Naive B cell (primary cell): ENCODE data around the gene CCDC88A. TPM values are rescaled to one million over a fixed set of nuclear protein-coding genes. Genes with fewer than 3 reads are reported as not detected.
A peak's percentile ranks its signal among the peaks of the same experiment; 100 is the strongest.
"Not testable (repeated sequence)": the region's sequence is repeated elsewhere in the genome, so short reads cannot be mapped to it uniquely, and the experiment has no call there.

Experiments used
- ATAC-seq, 2 donors: fragments of 150-1000 bp; cut with Tn5 transposase; 2 replicates each; pipeline ENCODE4 v1.10.0; 2021; ENCODE audit warnings: low read depth in 2 of 2, mild to moderate bottlenecking in 2 of 2, moderate library complexity in 2 of 2
- DNase-seq: peaks from one replicate; pipeline ENCODE4 v3.0.0; 2022
- H3K27ac Mint-ChIP-seq, 6 donors: one replicate each; pipeline ENCODE4 v1.8.0; 2020 to 2022; ENCODE audit warnings: mild to moderate bottlenecking in 6 of 6, mixed read lengths in 6 of 6, moderate library complexity in 5 of 6, inconsistent platforms in 2 of 6
- H3K27me3 Mint-ChIP-seq, 3 donors: one replicate each; pipeline ENCODE4 v1.8.0; 2021 to 2022; ENCODE audit warnings: mixed read lengths in 3 of 3, mild to moderate bottlenecking in 1 of 3
- H3K36me3 Mint-ChIP-seq, 2 donors: one replicate each; pipeline ENCODE4 v1.8.0; 2020 to 2022; ENCODE audit warnings: mixed read lengths in 2 of 2, inconsistent platforms in 1 of 2, mild to moderate bottlenecking in 1 of 2
- H3K4me1 Mint-ChIP-seq, 3 donors: one replicate each; pipeline ENCODE4 v1.8.0; 2020 to 2022; ENCODE audit warnings: mixed read lengths in 3 of 3, inconsistent platforms in 1 of 3, mild to moderate bottlenecking in 1 of 3, moderate library complexity in 1 of 3
- H3K4me3 Mint-ChIP-seq, 8 donors: one replicate each; pipeline ENCODE4 v1.8.0; 2020 to 2022; ENCODE audit warnings: mild to moderate bottlenecking in 8 of 8, mixed read lengths in 8 of 8, moderate library complexity in 8 of 8, inconsistent platforms in 2 of 8
- H3K9me3 Mint-ChIP-seq, 7 donors: one replicate each; pipeline ENCODE4 v1.8.0; 2020 to 2022; ENCODE audit warnings: mixed read lengths in 7 of 7, mild to moderate bottlenecking in 5 of 7, inconsistent platforms in 2 of 7, moderate library complexity in 1 of 7
- polyA plus RNA-seq, 6 donors: library from polyadenylated mRNA; unstranded; fragments of 300-500 nt; fragmentation: Illumina TruSeq; gene quantifications; one replicate each; pipeline ENCODE4 v1.2.3, GENCODE V29; 2021; ENCODE audit warnings: low read depth in 6 of 6

The CCDC88A gene
- polyA plus RNA-seq, 6 donors from 2014 or later = 1.3 to 5.0 (median 2.8) TPM

DNA sequence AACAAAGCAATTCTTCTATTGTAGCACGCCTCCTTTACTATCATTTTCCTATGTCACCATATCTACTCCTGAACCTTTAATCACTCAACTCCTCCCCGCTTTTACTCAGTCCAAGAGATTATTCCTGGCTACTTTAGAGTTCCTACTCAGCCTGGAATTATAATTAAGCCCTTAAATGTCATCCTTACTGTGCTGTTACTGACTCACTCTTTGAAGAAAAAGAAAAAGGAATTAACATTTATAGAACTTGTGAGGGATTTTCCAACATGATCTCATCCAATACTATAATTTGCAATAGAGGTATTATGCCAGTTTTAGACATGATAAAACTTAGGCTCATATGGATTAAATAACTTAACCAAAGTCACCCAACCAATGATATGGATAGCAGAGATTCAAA, 61.7 kb downstream of the CCDC88A start:
- DNase-seq = no peak

DNA sequence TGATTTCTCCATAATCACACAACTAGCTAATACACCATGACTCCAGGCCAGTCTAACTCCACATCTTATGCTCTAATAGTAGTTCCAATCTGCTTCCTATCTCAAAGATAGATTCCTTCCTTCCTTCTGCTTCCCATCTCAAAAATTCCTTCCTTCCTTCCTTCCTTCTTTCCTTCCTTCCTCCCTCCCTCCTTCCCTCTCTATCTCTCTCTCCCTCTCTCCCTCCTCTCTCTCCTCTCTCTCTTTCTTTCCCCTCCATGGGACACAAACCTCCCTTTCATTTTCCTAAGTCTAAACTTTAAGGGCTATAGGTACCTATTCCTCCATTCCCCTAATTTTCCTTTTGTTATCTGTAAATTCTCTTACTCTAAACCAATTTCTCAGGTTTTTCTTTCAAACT, 62.5 kb downstream of the CCDC88A start:
- no peak overlapping the region for H3K4me3 Mint-ChIP-seq
- H3K27me3 Mint-ChIP-seq = no peaks in the 10 kb centered on the region
- DNase-seq = no peak
- no peaks in the 10 kb centered on the region for H3K4me1 Mint-ChIP-seq
- peaks cover 0 to 12% of the 10 kb centered on the region in 2 donors for H3K36me3 Mint-ChIP-seq
- H3K27ac Mint-ChIP-seq = no peak overlapping the region
- no peaks in the 10 kb centered on the region for H3K9me3 Mint-ChIP-seq
- ATAC-seq = no peak

More for the DNA sequence above, 61.7 kb downstream of the CCDC88A start:
- Mint-ChIP-seq H3K4me3 (no peak overlapping the region), H3K27ac (no peak overlapping the region), H3K4me1 (no peaks in the 10 kb centered on the region), H3K27me3 (no peaks in the 10 kb centered on the region), H3K9me3 (no peaks in the 10 kb centered on the region), H3K36me3 (peaks cover 0 to 12% of the 10 kb centered on the region in 2 donors)
- ATAC-seq = no peak

DNA sequence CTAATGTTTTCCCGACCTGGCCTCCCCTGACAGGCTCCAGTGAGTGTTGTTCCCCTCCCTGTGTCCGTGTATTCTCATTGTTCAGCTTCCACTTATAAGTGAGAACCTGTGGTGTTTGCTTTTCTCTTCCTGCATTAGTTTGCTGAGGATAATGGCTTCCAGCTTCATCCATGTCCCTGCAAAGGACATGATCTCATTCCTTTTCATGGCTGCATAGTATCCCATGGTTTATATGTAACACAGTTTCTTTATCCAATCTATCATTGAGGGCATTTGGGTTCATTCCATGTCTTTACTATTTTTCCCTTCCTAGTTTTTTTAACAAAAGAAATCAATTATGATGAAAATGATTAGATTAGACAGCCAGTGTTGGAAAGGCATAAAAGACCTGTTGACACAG, 63.5 kb downstream of the CCDC88A start:
- not testable (repeated sequence) for ATAC-seq, H3K4me1 Mint-ChIP-seq, H3K4me3 Mint-ChIP-seq, H3K9me3 Mint-ChIP-seq, H3K27me3 Mint-ChIP-seq, DNase-seq
- H3K36me3 Mint-ChIP-seq = peaks cover 0 to 16% of the 10 kb centered on the region in 2 donors
- peak overlapping the region in 1 of 6 donors; percentile 9 for H3K27ac Mint-ChIP-seq

DNA sequence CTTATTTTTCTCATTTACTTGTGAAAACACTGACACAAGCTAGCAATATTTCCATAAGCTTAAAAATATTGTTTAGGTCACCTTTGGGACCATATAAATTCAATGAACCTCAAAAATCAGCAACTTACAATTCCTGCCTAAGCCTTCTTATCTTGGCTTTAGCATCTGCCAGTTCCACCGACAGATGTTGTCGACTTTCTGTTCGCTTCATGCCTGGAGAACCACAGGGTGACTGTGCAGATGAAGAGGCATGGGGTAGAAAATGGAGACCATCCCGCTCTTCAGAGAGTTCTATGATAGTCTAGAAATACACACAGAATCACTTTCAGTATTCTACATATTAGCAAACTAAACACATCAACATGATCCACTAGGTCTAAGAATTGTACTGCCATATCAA, 64.2 kb downstream of the CCDC88A start:
- Mint-ChIP-seq H3K4me1 (no peaks in the 10 kb centered on the region), H3K36me3 (peaks cover 0 to 16% of the 10 kb centered on the region in 2 donors), H3K4me3 (no peak overlapping the region), H3K27ac (no peak overlapping the region), H3K9me3 (peaks cover 0 to 5% (median 0%) of the 10 kb centered on the region in 7 donors), H3K27me3 (no peaks in the 10 kb centered on the region)
- DNase-seq = no peak
- no peak for ATAC-seq

DNA sequence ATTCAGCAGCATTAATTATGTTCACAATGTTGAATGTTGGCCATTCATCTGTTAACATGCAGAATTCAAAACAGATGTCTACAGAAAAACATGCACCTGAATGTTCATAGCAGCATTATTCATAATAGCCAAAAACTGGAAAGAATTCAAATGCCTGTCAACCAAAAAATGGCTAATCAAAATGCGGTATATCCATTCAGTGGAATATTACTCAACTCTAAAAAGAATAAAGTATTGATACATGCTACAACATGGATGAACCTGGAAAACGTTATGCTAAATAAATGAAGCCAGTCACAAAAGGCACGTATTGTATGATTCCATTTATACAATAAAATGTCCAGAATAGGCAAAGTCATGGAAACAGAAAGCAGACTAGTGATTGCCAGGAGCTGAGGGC, 68.0 kb downstream of the CCDC88A start:
- Mint-ChIP-seq H3K27ac (no peak overlapping the region), H3K27me3 (no peaks in the 10 kb centered on the region), H3K36me3 (peaks cover 0 to 12% of the 10 kb centered on the region in 2 donors), H3K9me3 (peaks cover 0 to 5% (median 0%) of the 10 kb centered on the region in 7 donors), H3K4me3 (no peak overlapping the region), H3K4me1 (no peaks in the 10 kb centered on the region)
- no peak for DNase-seq
- no peak for ATAC-seq

DNA sequence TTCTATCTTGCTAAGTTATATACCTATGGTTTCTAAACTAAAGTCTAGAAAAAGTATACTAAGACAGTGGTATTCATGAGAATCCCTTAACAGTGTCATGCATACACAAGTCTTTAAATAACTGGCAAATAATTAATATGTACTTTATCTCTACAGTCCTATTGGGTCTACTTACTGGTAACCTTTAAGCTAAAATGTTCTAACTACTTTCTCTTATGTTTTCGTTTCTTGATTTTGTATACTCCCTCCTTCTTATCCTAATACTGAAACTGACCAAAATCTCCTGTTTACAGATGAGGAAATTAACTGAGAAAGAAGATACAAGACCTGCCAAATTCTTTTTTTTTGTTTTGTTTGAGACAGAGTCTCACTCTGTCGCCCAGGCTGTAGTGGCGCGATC, 74.6 kb downstream of the CCDC88A start:
- no peak overlapping the region for H3K27ac Mint-ChIP-seq
- H3K4me1 Mint-ChIP-seq = no peaks in the 10 kb centered on the region
- H3K4me3 Mint-ChIP-seq = no peak overlapping the region
- no peaks in the 10 kb centered on the region for H3K27me3 Mint-ChIP-seq
- ATAC-seq (no peak), DNase-seq (no peak)
- no peaks in the 10 kb centered on the region for H3K36me3 Mint-ChIP-seq
- no peaks in the 10 kb centered on the region for H3K9me3 Mint-ChIP-seq

DNA sequence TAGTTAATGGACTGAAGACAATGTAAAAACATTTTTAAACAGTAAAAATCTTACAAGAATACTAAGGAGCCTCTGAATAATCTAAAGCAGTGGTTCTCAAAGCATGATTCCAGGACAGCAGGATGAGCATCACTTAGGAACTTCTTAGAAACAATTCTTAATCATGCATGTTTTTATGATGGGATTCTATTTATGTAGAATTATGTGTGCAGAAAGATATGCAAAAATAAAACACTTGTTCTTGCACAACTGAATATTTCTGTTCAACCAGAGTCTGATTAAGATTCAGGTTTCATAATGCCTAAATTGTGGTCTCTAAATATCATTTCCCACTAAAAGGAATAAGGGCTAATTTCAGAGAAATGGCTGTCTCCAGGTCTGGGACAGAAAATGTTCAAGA, 81.4 kb downstream of the CCDC88A start:
- no peaks in the 10 kb centered on the region for H3K4me1 Mint-ChIP-seq
- H3K27me3 Mint-ChIP-seq = no peaks in the 10 kb centered on the region
- DNase-seq (no peak), ATAC-seq (no peak)
- H3K4me3 Mint-ChIP-seq = no peak overlapping the region
- no peaks in the 10 kb centered on the region for H3K36me3 Mint-ChIP-seq
- H3K9me3 Mint-ChIP-seq = no peaks in the 10 kb centered on the region
- H3K27ac Mint-ChIP-seq = no peak overlapping the region

DNA sequence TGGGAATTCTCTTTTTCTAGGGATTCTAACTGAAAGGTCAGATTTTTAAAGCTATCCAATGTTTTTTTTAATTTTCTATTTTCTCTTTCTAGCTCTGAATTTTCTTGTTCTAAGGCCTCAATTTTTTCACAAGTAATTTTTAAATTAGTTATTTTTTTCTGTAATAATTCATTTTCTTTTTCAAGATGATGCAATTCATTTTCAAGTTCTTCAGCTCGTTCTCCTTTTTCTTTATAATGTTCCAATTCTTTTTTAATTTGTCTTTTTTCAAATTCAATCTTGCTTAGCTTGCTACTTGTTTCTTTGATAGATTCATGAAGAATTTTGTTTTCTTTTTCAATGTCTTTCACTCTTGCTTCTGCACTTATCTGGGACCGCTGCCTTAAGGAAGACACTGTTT, 84.9 kb downstream of the CCDC88A start:
- H3K9me3 Mint-ChIP-seq = no peaks in the 10 kb centered on the region
- no peak overlapping the region for H3K4me3 Mint-ChIP-seq
- peaks cover 0 to under 1% of the 10 kb centered on the region in 2 donors for H3K36me3 Mint-ChIP-seq
- no peak for DNase-seq
- peak overlapping the region in 1 of 6 donors; percentile 76 for H3K27ac Mint-ChIP-seq
- no peaks in the 10 kb centered on the region for H3K27me3 Mint-ChIP-seq
- no peak for ATAC-seq
- no peaks in the 10 kb centered on the region for H3K4me1 Mint-ChIP-seq

DNA sequence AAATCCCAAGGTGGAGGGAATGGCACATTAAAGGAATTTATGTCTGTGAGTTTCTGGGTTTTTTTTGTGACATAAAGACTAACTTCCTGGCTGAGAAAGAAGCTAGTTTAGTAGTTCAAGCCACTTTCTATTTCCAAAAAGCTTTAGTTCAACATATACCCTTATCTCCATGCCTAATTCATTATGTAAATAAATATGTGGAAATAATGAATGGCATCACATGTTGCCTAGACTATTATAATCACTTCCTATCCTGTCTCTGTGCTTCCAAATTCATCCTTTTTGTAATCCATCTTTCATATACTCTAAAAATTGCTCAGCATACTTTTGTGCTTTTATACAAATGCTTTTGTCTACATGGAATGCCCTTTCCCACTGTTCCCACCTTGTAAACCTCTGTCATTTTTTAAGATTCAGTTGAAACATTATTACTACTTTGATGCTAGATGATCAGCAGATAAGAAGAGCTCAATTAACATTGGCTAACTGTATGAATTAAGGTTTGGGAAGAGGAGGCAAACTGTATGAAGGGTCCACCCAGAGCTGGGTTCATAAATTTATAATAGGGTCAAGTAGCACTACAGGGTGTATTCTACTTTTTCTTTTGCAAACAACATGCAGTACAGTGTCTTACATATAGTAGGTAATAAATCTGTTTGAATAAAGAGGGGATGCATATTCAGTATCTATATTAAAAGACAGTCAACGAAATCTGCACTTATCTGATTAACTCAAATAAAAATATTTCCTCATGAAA, 88.9 kb downstream of the CCDC88A start:
- Mint-ChIP-seq H3K36me3 (peaks cover 0 to 22% of the 10 kb centered on the region in 2 donors), H3K27me3 (no peaks in the 10 kb centered on the region), H3K4me1 (no peaks in the 10 kb centered on the region), H3K4me3 (no peak overlapping the region), H3K9me3 (peaks cover 0 to 8% (median 4%) of the 10 kb centered on the region in 7 donors), H3K27ac (peak overlapping the region in 1 of 6 donors; percentile 25)
- DNase-seq (no peak), ATAC-seq (no peak)

DNA sequence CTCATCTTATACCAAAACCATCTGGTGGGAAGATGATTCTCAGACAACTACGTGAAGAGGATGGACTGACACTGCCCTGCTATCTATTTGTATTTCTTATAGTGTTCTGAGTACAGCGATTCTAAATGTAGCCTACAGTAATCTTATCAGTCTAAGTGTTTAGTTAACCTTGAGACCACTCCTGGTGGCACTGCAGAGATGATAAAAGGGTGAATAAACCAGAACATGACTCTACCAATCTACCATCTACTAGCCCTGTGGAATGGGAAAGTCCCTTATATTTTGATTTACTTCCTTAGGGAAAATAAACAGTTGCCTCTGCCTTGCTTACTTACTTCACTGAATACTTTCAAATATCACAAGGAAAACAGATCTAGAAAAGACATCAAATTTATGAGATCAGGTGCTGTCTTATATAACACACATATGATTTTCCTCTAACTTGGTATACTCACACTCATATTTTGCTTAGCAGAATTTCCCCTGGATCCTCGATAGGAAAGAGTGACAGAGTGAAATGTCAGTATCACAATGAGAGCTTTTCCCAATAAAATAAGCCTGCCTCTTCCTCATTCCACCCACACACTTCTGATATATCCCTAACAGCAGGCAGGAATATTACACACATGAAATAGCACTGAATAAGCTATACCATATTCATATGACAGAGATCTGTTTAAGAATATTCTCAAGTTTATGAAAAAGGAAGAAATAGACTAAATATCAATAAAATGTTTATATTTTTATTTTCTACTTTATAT, 92.0 kb downstream of the CCDC88A start:
- no peak for ATAC-seq
- no peak for DNase-seq

DNA sequence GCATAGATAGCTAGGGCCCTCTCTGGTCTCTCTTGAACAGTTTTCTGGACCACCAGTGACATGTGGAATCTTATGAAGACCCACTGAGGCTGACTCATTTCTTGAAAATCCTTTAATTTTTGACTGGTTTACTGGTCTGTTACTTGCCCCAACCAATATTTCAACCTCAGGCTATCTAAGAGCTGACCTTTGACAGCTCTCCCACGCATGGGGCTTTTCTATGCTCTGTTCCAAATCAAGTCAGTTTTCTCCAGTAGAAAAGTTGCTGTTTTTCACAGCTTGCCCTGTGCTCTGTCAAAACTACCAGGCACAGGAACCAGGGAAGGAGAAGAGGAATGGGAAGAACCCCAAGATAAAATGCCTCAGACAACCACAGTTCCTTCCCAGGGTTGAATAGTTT, 104.7 kb downstream of the CCDC88A start:
- H3K27me3 Mint-ChIP-seq = no peaks in the 10 kb centered on the region
- H3K4me1 Mint-ChIP-seq = no peaks in the 10 kb centered on the region
- peak overlapping the region in 1 of 6 donors; percentile 5 for H3K27ac Mint-ChIP-seq
- ATAC-seq (no peak), DNase-seq (no peak)
- H3K4me3 Mint-ChIP-seq = no peak overlapping the region
- no peaks in the 10 kb centered on the region for H3K9me3 Mint-ChIP-seq
- H3K36me3 Mint-ChIP-seq = peaks cover 0 to 5% of the 10 kb centered on the region in 2 donors

More for the DNA sequence above, 92.0 kb downstream of the CCDC88A start:
- H3K36me3 Mint-ChIP-seq = peaks cover 0 to 22% of the 10 kb centered on the region in 2 donors
- H3K27ac Mint-ChIP-seq = no peak overlapping the region
- peaks cover 0 to 10% (median 4%) of the 10 kb centered on the region in 7 donors for H3K9me3 Mint-ChIP-seq
- no peaks in the 10 kb centered on the region for H3K27me3 Mint-ChIP-seq
- no peaks in the 10 kb centered on the region for H3K4me1 Mint-ChIP-seq
- H3K4me3 Mint-ChIP-seq = no peak overlapping the region

DNA sequence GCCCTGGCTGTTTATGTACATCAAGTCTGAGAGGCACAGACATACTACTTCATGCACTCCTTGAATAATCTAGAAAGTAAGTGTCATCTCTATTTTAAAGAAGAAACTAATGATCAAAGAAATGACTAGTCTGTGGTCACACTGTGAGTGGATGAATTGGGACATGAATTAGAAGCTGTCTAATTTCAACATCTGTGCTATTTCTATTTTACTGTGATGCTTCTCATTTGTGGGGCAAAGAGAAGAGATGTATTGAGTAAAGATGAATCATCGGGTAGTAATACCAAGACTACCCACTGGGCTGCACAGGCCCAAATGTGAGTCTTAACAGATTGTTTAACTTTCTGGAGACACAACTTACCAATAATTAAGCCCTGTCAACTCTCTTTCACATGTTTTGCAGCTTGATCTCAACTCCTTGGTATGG, 108.2 kb downstream of the CCDC88A start:
- H3K4me3 Mint-ChIP-seq = no peak overlapping the region
- no peaks in the 10 kb centered on the region for H3K9me3 Mint-ChIP-seq
- DNase-seq = no peak

DNA sequence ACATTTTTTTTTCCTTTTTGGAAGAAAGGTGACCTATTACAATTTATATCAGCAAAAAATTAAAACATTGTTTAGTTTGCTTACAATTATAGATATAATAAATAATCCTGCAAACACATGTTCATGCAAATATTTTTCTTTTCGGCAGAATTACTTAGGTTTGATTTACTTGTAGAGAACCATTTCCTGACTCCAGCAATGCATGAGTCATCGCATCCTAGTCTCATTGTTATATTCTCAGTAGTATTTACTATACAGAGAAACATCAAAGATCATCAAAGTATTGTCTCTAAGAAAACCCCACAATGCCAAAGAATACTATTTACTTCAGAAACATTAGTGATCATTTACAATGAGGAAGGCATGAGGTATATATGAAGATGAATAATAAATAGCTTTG, 110.2 kb downstream of the CCDC88A start:
- Mint-ChIP-seq H3K27me3 (no peaks in the 10 kb centered on the region), H3K36me3 (no peaks in the 10 kb centered on the region), H3K4me1 (no peaks in the 10 kb centered on the region), H3K9me3 (no peaks in the 10 kb centered on the region), H3K4me3 (no peak overlapping the region), H3K27ac (no peak overlapping the region)
- ATAC-seq = no peak
- no peak for DNase-seq

More for the DNA sequence above, 108.2 kb downstream of the CCDC88A start:
- H3K36me3 Mint-ChIP-seq = peaks cover 0 to 5% of the 10 kb centered on the region in 2 donors
- ATAC-seq = no peak
- no peak overlapping the region for H3K27ac Mint-ChIP-seq
- no peaks in the 10 kb centered on the region for H3K27me3 Mint-ChIP-seq
- H3K4me1 Mint-ChIP-seq = no peaks in the 10 kb centered on the region

DNA sequence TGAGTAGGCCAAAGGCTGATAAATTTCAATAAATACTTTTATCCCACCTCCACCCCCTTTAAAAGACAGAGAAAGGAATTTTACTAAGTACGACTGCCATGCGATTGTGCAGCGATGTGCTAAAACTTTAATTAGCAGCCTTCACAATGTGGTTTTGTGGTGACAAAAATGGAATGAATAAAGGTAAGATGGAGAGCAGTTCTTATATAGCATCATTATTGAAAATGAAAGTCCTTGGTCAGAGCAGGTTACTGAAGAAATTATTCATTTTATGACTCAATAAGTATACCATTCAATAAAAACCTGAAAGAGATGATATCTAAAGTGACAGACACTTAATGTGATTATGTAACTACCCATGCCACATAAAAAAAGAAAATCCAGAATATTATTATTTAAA, 117.4 kb downstream of the CCDC88A start:
- no peaks in the 10 kb centered on the region for H3K36me3 Mint-ChIP-seq
- ATAC-seq (no peak), DNase-seq (no peak)
- H3K27me3 Mint-ChIP-seq = no peaks in the 10 kb centered on the region
- H3K27ac Mint-ChIP-seq = no peak overlapping the region
- H3K4me3 Mint-ChIP-seq = no peak overlapping the region
- no peaks in the 10 kb centered on the region for H3K4me1 Mint-ChIP-seq
- H3K9me3 Mint-ChIP-seq = no peaks in the 10 kb centered on the region
